Measurements from ENCODE around the gene EID1.

The EID1 gene

DNA sequence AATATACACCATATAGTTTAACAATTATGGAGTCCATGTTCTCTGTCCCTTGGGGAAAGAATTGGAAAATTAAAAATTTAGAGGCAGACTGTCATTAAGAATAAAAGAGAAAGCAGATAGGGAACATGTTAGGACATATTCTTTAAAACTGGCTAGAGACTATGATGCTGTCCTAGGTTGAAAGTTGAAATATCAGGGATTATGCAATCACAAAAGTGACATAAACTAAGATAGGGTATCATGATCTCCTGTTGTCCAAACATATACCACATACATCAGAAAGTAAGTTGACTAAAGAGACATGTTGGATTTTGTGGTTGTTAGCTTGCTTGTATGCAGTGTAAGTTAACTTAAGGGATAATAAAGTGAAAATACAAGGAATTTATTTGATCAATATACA is 9.9 kb upstream of the EID1 start:
- H3K4me3 ChIP-seq (ENCODE audit: low read length): no peak overlapping the region
- no peaks in the 10 kb centered on the region for H3K79me2 ChIP-seq (ENCODE audit: low read length)
- no peak overlapping the region for H2AFZ ChIP-seq (ENCODE audit: low read length)
- H3K27ac ChIP-seq (ENCODE audit: low read length): no peak overlapping the region
- TF ChIP-seq EZH2 (optimal IDR thresholded peaks at IDR 0.05; ENCODE audit: low read depth, low read length) (no peak), EZH2phosphoT487 (IDR thresholded peaks at IDR 0.05; ENCODE audit: low read length) (no peak)
- TF ChIP-seq, protein P1, sequence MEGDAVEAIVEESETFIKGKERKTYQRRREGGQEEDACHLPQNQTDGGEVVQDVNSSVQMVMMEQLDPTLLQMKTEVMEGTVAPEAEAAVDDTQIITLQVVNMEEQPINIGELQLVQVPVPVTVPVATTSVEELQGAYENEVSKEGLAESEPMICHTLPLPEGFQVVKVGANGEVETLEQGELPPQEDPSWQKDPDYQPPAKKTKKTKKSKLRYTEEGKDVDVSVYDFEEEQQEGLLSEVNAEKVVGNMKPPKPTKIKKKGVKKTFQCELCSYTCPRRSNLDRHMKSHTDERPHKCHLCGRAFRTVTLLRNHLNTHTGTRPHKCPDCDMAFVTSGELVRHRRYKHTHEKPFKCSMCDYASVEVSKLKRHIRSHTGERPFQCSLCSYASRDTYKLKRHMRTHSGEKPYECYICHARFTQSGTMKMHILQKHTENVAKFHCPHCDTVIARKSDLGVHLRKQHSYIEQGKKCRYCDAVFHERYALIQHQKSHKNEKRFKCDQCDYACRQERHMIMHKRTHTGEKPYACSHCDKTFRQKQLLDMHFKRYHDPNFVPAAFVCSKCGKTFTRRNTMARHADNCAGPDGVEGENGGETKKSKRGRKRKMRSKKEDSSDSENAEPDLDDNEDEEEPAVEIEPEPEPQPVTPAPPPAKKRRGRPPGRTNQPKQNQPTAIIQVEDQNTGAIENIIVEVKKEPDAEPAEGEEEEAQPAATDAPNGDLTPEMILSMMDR (IDR thresholded peaks at IDR 0.05; ENCODE audit: low read length): no peak
- no peak overlapping the region for H3K4me2 ChIP-seq (ENCODE audit: low read depth, low read length)
- no peaks in the 10 kb centered on the region for H3K9me2 ChIP-seq (replicated peaks; ENCODE audit: insufficient read depth, low read length)
- H3K27me3 ChIP-seq (replicated peaks; ENCODE audit: insufficient read depth, low read length): no peaks in the 10 kb centered on the region
- no peak for DNase-seq
- H4K20me1 ChIP-seq (ENCODE audit: insufficient read depth, low read length): no peaks in the 10 kb centered on the region
- no peaks in the 10 kb centered on the region for H3K4me1 ChIP-seq (ENCODE audit: low read length)
- H3K9ac ChIP-seq (ENCODE audit: low read length): no peak overlapping the region
- H3K36me3 ChIP-seq (replicated peaks; ENCODE audit: insufficient read depth, low read length): no peaks in the 10 kb centered on the region
- H3F3A ChIP-seq (ENCODE audit: insufficient read depth, low read length): no peaks in the 10 kb centered on the region
- H3K9me3 ChIP-seq (replicated peaks; ENCODE audit: insufficient read depth, low read length): no peaks in the 10 kb centered on the region

DNA sequence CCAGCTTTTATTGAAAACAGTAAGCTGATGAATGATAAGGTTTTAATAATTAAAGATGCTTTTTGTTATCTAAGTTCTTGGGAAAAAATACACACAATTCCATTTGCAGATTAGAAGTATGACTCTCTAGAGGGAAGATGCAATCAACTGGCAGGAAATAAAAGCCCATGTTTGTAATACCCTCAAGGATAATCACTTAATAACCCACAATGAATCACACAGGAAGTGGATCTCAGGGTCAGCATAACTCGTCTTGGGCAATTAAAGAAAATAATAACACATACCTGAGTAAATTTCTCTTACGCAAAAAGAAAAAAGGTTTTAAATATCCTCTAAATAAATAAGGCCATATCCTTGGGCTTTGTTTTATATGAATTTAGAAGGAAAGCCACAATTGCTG is 9.4 kb upstream of the EID1 start:
- Histone ChIP-seq H3F3A (ENCODE audit: insufficient read depth, low read length) (no peaks in the 10 kb centered on the region), H3K27me3 (replicated peaks; ENCODE audit: insufficient read depth, low read length) (no peaks in the 10 kb centered on the region), H3K4me1 (ENCODE audit: low read length) (no peaks in the 10 kb centered on the region), H3K4me2 (ENCODE audit: low read depth, low read length) (no peak overlapping the region), H3K9me2 (replicated peaks; ENCODE audit: insufficient read depth, low read length) (no peaks in the 10 kb centered on the region), H3K4me3 (ENCODE audit: low read length) (no peak overlapping the region), H3K36me3 (replicated peaks; ENCODE audit: insufficient read depth, low read length) (no peaks in the 10 kb centered on the region), H4K20me1 (ENCODE audit: insufficient read depth, low read length) (no peaks in the 10 kb centered on the region), H3K79me2 (ENCODE audit: low read length) (no peaks in the 10 kb centered on the region), H3K9me3 (replicated peaks; ENCODE audit: insufficient read depth, low read length) (no peaks in the 10 kb centered on the region), H2AFZ (ENCODE audit: low read length) (no peak overlapping the region), H3K27ac (ENCODE audit: low read length) (no peak overlapping the region), H3K9ac (ENCODE audit: low read length) (no peak overlapping the region)
- TF ChIP-seq EZH2 (optimal IDR thresholded peaks at IDR 0.05; ENCODE audit: low read depth, low read length) (no peak), EZH2phosphoT487 (IDR thresholded peaks at IDR 0.05; ENCODE audit: low read length) (no peak)
- TF ChIP-seq, protein P1 (IDR thresholded peaks at IDR 0.05; ENCODE audit: low read length): no peak
- DNase-seq: no peak

DNA sequence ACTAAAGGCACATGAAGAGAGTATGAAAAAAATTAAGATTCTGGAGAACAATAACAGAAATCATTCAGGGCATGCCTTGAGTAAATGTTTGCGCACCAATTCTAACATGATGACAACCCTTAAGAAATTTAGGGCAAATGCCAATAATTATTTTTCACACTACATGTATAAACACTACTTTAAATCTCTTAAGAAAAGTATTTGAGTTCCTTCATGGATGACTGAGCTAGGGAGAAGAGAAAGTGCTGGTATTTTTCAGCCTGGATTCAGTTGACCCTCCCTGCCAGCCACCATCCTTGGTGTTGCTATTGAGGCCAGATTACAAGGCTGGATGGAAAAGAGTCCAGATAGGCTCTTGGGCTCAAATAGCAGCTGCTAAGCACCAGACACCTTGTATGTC is 8.0 kb upstream of the EID1 start:
- no peaks in the 10 kb centered on the region for H3K4me1 ChIP-seq (ENCODE audit: low read length)
- no peaks in the 10 kb centered on the region for H3K79me2 ChIP-seq (ENCODE audit: low read length)
- no peaks in the 10 kb centered on the region for H3K27me3 ChIP-seq (replicated peaks; ENCODE audit: insufficient read depth, low read length)
- no peak for DNase-seq
- no peaks in the 10 kb centered on the region for H4K20me1 ChIP-seq (ENCODE audit: insufficient read depth, low read length)
- no peaks in the 10 kb centered on the region for H3F3A ChIP-seq (ENCODE audit: insufficient read depth, low read length)
- TF ChIP-seq, protein P1 (IDR thresholded peaks at IDR 0.05; ENCODE audit: low read length): no peak
- TF ChIP-seq EZH2phosphoT487 (IDR thresholded peaks at IDR 0.05; ENCODE audit: low read length) (no peak), EZH2 (optimal IDR thresholded peaks at IDR 0.05; ENCODE audit: low read depth, low read length) (no peak)
- no peak overlapping the region for H3K27ac ChIP-seq (ENCODE audit: low read length)
- H3K36me3 ChIP-seq (replicated peaks; ENCODE audit: insufficient read depth, low read length): no peaks in the 10 kb centered on the region
- no peaks in the 10 kb centered on the region for H3K9me3 ChIP-seq (replicated peaks; ENCODE audit: insufficient read depth, low read length)
- no peak overlapping the region for H2AFZ ChIP-seq (ENCODE audit: low read length)
- no peaks in the 10 kb centered on the region for H3K9me2 ChIP-seq (replicated peaks; ENCODE audit: insufficient read depth, low read length)
- no peak overlapping the region for H3K4me3 ChIP-seq (ENCODE audit: low read length)
- no peak overlapping the region for H3K4me2 ChIP-seq (ENCODE audit: low read depth, low read length)
- no peak overlapping the region for H3K9ac ChIP-seq (ENCODE audit: low read length)

All from MM.1S (cell line).